ENCODE measurements around the gene ELAC1.
"Not testable (repeated sequence)": the region's sequence is repeated elsewhere in the genome, so short reads cannot be mapped to it uniquely, and the experiment has no call there.

ELAC1 gene

DNA sequence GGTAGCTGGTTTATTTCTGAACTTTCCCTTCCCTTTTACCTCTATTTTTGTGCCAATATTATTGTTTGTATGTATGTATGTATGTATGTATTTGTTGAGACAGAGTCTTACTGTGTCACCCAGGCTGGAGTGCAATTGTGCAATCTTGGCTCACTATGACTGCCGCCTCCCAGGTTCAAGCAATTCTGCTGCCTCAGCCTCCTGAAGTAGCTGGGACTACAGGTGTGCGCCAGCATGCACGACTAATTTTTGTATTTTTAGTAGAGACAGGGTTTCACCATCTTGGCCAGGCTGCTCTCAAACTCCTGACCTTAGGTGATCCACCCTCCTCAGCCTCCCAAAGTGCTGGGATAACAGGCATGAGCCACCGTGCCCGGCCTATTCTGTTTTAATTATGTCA, 4.6 kb downstream of the ELAC1 start:
- DNase-seq (ENCODE audit: low read depth in 1 of 2, low spot score in 1 of 2) = not testable (repeated sequence)

- no peak for DNase-seq (ENCODE audit: low read depth in 1 of 2, low spot score in 1 of 2)
Measured at GRCh38 chr18:50973367-50974126, 5.7 kb downstream of the ELAC1 start.

DNA sequence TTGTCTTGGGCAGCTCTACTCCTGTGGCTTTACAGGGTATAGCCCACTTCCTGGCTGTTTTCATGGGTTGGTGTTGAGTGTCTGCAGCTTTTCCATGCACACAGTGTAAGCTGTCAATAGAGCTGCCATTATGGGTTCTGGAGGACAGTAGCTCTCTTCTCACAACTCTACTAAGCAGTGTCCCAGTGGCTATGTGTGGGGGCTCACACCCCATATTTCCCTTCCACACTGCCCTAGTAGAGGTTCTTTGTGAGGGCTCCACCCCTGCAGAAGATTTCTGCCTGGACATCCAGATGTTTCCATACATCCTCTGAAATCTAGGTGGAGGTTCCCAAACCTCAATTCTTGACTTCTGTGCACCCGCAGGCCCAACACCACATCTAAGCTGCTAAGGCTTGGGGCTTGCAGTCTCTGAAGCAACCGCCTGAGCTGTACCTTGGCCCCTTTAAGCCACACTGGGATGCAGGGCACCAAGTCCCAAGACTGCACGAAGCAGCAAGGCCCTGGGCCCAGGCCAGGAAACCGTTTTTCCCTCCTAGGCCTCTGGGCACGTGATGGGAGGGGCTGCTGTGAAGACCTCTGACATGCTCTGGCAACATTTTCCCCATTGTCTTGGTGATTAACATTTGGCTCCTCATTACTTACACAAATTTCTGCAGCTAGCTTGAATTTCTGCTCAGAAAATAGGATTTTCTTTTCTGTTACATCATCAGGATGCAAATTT, 9.4 kb downstream of the ELAC1 start:
- no peak for DNase-seq (ENCODE audit: low read depth in 1 of 2, low spot score in 1 of 2)

GRCh38 chr18:50981381-50981780, 13.5 kb downstream of the ELAC1 start:
- no peak for DNase-seq (ENCODE audit: low read depth in 1 of 2, low spot score in 1 of 2)

DNA sequence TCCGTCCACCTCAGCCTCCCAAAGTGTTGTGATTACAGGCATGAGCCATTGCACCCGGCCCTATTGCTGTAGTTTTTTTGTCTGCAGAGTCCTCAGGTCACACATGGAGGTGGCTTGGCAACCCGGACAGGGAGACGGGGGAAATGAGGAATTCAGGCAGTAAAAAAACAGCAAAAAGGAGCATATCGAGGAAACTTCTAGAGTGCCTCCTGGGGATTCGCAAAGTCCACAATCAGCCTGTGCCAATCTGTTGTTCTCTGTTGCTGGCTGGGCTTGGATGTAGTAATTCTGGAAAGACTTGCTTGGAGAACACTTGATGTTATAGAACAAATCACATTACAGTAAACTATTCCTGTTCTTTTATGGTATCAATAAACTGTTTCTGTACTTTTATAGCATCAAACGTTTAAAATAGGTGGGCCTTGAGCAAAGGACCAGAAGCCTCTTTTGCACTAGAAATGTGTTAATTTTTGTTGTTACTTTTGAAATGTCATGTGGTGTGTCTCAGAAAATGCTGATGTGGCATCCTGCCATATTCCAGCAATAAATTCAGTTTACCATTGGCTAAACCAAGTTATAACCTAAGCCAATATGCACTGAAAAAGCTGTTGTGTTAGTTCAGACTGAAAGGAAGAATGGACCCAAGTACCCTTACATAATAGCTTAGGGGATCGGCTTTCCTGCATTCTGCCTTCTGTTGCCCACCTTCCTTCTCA, 14.4 kb downstream of the ELAC1 start:
- DNase-seq (ENCODE audit: low read depth in 1 of 2, low spot score in 1 of 2) = no peak

GRCh38 chr18:50982802-50983179, 15.0 kb downstream of the ELAC1 start:
- no peak for DNase-seq (ENCODE audit: low read depth in 1 of 2, low spot score in 1 of 2)

DNA sequence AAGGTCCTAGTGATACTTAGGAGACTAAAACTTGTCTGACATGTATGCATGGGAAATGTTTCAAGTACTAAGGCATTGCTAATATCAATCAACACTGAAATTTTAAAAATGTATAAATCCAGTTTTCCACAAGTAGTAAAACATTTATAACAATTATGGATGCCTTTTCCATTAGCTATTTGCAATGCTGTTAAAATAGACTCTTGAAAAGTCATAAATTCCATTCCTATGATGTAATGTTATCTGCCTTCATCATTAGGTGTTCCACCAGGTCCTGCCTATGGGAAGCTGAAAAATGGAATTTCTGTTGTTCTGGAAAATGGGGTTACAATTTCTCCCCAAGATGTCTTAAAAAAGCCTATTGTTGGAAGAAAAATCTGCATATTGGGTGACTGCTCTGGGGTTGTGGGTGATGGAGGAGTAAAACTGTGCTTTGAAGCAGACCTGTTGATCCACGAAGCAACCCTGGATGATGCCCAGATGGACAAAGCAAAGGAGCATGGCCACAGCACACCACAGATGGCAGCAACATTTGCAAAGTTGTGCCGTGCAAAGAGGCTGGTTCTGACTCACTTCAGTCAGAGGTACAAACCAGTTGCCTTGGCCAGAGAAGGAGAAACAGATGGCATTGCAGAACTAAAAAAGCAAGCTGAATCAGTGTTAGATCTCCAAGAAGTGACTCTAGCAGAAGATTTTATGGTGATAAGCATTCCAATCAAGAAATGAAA, 18.7 kb downstream of the ELAC1 start:
- no peak for DNase-seq (ENCODE audit: low read depth in 1 of 2, low spot score in 1 of 2)

DNA sequence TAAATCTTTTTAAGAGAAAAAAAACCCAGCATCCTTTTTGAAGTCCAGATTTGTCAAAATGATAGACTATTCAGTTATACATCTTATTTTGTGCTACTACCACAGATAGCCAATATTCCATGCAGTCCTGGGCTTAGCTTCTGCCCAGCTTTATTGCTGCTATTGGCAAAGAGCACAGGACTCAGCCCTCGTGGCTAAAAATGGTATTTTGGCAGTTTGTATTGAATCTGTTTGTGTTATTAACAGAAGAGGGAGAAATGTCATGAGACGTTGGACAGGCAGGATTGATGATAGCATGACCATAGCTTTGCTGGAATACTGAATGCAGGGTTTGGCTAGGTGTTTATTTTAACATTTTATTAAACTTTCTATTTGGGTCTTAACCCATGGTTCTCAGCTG, 19.4 kb downstream of the ELAC1 start:
- DNase-seq (ENCODE audit: low read depth in 1 of 2, low spot score in 1 of 2) = no peak

DNA sequence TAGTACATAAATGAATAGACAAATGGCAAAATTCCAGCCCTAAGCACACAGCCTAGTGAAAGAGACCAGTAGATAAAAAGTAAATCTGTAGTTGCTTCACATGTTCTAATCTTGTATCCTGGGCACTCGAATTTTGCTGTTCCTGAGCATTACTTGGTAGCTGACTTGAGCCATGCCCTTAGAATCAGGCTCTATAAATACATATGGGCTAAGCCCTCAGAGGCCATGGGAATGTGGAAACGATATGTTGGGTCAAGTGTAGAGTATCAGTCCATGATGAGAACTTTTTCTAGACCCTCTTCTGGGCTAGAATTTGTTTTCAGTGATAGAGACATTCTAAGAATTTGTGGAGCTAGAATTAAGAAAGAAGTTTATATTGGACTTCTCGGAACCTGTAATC, 21.9 kb downstream of the ELAC1 start:
- DNase-seq (ENCODE audit: low read depth in 1 of 2, low spot score in 1 of 2) = no peak

- DNase-seq (ENCODE audit: low read depth in 1 of 2, low spot score in 1 of 2) = no peak
Measured at GRCh38 chr18:50992351-50992762, 24.5 kb downstream of the ELAC1 start.

DNA sequence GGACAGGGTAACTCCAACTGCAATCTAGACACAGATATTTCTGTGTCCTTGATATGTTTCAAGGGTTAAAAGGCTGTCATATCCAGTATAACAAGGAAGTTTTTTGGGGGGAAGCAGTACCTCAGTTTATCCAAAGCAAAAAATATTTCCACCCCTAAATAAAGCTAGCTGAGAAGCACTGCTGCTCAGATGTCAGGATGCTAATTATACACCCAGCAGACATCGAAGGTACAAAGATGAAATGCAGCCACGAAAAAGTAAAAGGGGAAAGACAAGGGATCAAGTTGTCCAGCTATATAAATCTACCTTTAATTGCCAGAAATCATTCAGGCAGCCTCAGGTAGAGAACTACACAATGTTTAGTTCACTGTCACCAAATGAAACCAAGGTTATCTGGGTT, 26.2 kb downstream of the ELAC1 start:
- no peak for DNase-seq (ENCODE audit: low read depth in 1 of 2, low spot score in 1 of 2)

- DNase-seq (ENCODE audit: low read depth in 1 of 2, low spot score in 1 of 2) = not testable (repeated sequence)
Measured at GRCh38 chr18:51003174-51003573, 35.3 kb downstream of the ELAC1 start.

DNA sequence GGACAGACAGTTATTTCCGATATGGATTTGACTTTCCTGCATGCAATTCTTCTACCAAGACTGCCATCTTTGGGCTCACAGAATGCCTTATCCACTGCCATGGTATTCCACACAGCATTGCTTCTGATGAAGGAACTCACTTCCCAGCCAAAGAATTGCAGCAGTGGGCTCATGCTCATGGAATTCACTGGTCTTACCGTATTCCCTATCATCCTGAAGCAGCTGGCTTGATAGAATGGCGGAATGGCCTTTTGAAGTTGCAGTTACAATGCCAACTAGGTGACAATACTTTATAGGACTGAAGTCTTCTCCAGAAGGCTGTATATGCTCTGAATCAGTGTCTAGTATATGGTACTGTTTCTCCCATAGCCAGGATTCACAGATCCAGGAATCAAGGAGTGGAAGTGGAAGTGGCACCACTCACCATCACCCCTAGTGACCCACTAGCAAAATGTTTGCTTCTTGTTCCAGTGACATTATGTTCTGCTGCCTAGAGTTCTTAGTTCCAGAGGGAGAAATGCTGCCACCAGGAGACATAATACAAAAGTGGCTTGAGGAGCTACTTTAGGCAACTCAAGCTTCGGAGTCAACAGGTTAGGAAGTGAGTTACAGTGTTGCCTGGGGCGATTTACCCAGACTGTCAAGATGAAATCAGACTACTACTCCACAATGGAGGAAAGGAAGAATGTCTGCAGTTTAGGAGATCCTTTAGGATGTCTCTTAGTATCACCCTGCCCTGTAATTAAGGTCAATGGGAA, 38.4 kb downstream of the ELAC1 start:
- DNase-seq (ENCODE audit: low read depth in 1 of 2, low spot score in 1 of 2) = no peak

GRCh38 chr18:51006948-51007789, 39.3 kb downstream of the ELAC1 start:
- DNase-seq (ENCODE audit: low read depth in 1 of 2, low spot score in 1 of 2) = no peak

- no peak for DNase-seq (ENCODE audit: low read depth in 1 of 2, low spot score in 1 of 2)
Measured at GRCh38 chr18:51007790-51008139, 39.9 kb downstream of the ELAC1 start.

DNA sequence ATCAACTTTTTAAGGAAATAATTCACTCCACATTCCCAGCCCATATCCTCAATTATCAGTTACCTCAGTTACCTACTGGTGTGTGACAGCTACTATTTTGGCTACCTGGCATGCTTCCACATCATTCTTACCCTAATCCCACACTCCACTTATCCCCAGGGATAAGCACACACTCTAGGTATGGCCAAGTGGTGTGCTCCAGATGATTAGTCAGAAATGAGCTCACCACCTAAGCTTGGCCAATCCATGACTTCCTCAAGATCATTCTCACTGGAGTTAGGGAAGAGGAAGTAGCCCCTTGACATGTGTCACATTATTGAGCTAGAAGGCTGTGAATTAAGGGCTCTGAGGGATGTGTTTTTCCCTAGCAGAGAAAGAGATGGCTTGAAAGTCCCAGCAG, 41.2 kb downstream of the ELAC1 start:
- no peak for DNase-seq (ENCODE audit: low read depth in 1 of 2, low spot score in 1 of 2)

DNA sequence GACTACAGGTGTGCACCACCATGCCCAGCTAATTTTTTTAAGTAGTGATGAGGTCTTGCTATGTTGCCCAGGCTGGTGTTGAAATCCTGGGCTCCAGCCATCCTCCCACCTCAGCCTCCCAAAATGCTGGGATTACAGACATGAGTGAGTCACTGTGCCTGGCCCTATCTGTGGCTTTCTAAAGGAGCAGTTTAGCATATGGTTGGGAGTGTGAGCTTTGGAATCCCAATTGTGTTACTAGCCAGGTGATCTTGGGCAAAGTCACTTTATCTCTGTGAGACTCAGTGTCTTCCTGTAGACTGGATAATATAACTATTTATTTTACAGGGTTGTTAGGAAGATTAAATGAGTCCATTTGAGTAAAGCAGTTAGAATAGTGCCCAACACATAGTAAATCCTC, 42.4 kb downstream of the ELAC1 start:
- no peak for DNase-seq (ENCODE audit: low read depth in 1 of 2, low spot score in 1 of 2)

DNA sequence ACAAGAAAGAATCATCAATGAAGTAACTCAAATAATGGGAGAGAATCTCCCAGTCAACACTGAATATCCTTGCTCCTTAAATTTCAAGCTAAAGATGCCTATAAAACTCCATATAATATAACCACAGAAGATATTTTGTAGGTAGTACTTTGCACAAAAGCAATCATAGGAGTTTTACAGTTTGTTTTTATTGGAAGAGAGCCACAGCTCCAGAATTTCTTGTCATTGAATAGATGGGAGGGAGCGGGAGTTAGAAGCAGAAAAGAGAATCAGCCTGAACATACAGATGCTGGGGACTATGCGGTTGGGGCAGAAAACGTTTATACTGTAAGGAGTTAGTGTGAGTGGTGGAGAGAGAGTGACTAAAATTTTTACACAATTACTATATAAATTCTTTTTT, 43.9 kb downstream of the ELAC1 start:
- no peak for DNase-seq (ENCODE audit: low read depth in 1 of 2, low spot score in 1 of 2)

DNA sequence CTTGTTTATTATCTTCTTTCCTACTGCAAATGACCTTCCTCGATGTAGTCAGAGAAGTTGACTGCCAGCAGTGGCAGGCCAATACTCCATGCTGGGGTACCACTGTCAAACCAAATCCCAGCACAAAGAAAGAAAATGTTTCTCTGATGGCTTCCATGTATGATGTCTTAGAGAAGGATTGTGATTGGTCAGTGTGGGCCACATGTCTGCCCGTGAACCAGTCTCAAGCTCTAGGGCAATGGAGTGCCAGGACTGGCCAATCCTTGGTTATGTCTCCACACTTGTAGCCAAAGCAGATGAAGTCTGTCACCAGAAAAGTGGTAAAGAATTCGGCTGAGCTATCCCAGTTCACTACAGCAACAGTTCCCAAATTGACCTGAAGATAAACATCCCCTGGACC, 44.6 kb downstream of the ELAC1 start:
- no peak for DNase-seq (ENCODE audit: low read depth in 1 of 2, low spot score in 1 of 2)

- DNase-seq (ENCODE audit: low read depth in 1 of 2, low spot score in 1 of 2) = no peak
Measured at GRCh38 chr18:51013259-51013658, 45.4 kb downstream of the ELAC1 start.

Data from stimulated activated CD4-positive, alpha-beta T cell treated with anti-CD3 and anti-CD28 coated beads, Interleukin-15, amount 100 ng/mL, for 1 hour (primary cell).